Transverse colon (tissue), 4 donors: ENCODE data around the gene PAX5. TPM values are rescaled to one million over a fixed set of nuclear protein-coding genes. Genes with fewer than 3 reads are reported as not detected.
A peak's percentile ranks its signal among the peaks of the same experiment; 100 is the strongest.

ENCODE experiments used
- DNase-seq: peaks from one replicate; pipeline ENCODE4 v3.0.0-alpha.2; 2019
- H3K27ac ChIP-seq, 4 donors: fragments of 200-600 bp; sonication (generic); 2 replicates each; pipeline ENCODE4 v1.5.1; 2016 to 2018; ENCODE audit warnings: inconsistent platforms in 4 of 4
- H3K27me3 ChIP-seq: fragments of 200-600 bp; sonication (generic); 2 replicates; pipeline ENCODE4 v1.5.1; 2017; ENCODE audit warnings: inconsistent platforms
- H3K36me3 ChIP-seq, 4 donors: fragments of 200-600 bp; sonication (generic); 2 replicates each; pipeline ENCODE4 v1.5.1; 2017 to 2019; ENCODE audit warnings: inconsistent platforms in 4 of 4
- H3K4me1 ChIP-seq, 4 donors: fragments of 200-600 bp; sonication (generic); 2 replicates each; pipeline ENCODE4 v1.5.1; 2017 to 2020; ENCODE audit warnings: inconsistent platforms in 4 of 4
- H3K4me3 ChIP-seq, 4 donors: fragments of 200-600 bp; sonication (generic); 1 replicate in 1 of 4; 2 replicates in 3 of 4; pipeline versions ENCODE4 v1.5.1 to v1.6.1; 2017 to 2019; ENCODE audit warnings: inconsistent platforms in 4 of 4
- H3K9me3 ChIP-seq, 2 donors: fragments of 200-600 bp; sonication (generic); 2 replicates each; pipeline ENCODE4 v1.5.1; 2017 to 2019; ENCODE audit warnings: inconsistent platforms in 2 of 2
- EP300 ChIP-seq: sonication (generic); formaldehyde crosslinking; IDR thresholded peaks from one replicate; pipeline ENCODE4 v1.6.1; 2017; ENCODE audit warnings: antibody characterized with exemption, low read depth
- POLR2A ChIP-seq: fragments of 450-650 bp; IDR thresholded peaks from one replicate; pipeline ENCODE4 v1.6.1; 2016; ENCODE audit warnings: antibody characterized with exemption, mild to moderate bottlenecking, moderate library complexity
- POLR2AphosphoS5 ChIP-seq, 3 donors: sonication (generic); formaldehyde crosslinking; IDR thresholded peaks; one replicate each; pipeline ENCODE4 v1.6.1; 2016; ENCODE audit warnings: antibody characterized with exemption in 3 of 3
- WGBS, 2 donors: methylation state at CpG; one replicate each; pipeline ENCODE4 v1.1.5; 2018; ENCODE audit warnings: low coverage in 1 of 2; 5-methylcytosine and 5-hydroxymethylcytosine counted together
- in situ Hi-C, 4 donors: fragments of 200-750 bp; cut with MboI; loops; one replicate each; pipeline versions ENCODE4 v1.15.0 to v1.15.1; 2017; ENCODE audit warnings: low sequenced_read_pairs in 3 of 4, low pct_ligation_motif_present in 1 of 4, low pct_unique_long_range_greater_than_20kb in 1 of 4
- intact Hi-C: fragments of 100-400 bp; cut with DNase I; formaldehyde crosslinking; loops from one replicate; pipeline ENCODE4 v1.15.1; 2023; ENCODE audit warnings: low total_unique reads
- total RNA-seq, 4 donors: library from RNA; depleted of rRNA; stranded (reverse); fragments of >200 nt; gene quantifications; one replicate each; pipeline ENCODE4 v1.1.0, GENCODE V29; 2016
- TF ChIP-seq, protein P1 (sequence below), 5 experiments: fragments of 200-600 bp in 3 of 5; fragments of 450-650 bp in 2 of 5; sonication (generic) in 3 of 5; IDR thresholded peaks; 1 replicate in 2 of 5; 2 replicates in 3 of 5; pipeline ENCODE4 v1.5.1; 2016 to 2017; ENCODE audit warnings: antibody characterized with exemption in 5 of 5, inconsistent platforms in 3 of 5, mild to moderate bottlenecking in 2 of 5, moderate library complexity in 1 of 5

Gene PAX5
- total RNA-seq, 4 donors from 2014 or later: 2.4 to 3.7 TPM; not detected in 2

DNA sequence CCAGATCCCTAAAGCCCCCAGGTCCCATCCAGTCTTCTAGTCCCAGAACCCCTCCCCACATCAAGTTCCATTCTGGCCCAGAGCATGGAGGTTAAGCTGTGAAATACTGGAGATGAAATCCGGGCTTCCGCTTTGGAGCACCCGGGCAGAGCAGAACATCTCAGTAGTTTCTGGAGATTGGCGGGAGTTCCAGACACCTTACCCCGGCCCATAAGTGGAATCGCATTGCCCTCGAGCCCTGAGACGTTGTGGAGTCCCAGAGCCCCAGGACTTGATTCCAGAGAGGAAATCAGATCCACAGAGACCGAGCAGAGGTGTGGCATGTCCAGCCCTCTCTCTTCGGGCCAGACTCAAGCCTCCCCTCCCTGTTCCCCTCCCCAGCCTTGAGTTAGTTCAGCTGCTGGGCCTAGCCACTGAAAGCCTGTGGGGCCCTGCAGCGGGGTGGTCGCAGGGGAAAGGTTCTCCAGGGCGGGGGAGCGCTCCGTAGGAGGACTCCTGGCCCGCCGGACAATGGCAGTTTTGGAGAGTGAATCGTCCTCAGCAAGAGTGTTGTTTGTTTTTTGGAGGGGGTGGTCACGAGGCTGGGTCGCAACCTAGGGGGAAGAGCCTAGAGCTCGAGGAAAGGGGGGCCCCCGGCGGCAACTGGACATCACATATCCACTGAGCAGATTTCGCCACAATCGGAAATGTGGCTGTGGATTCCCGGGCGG lies 1.0 kb upstream of the PAX5 start:
- H3K4me3 ChIP-seq: peak overlapping the region in 1 of 4 donors; percentile 38
- in situ Hi-C loops: no loop called here
- no peaks in the 10 kb centered on the region for H3K36me3 ChIP-seq
- H3K27me3 ChIP-seq: peaks cover 100% of the 10 kb centered on the region
- H3K27ac ChIP-seq: peak overlapping the region in 2 of 4 donors; percentile 12 to 23
- peaks cover 16 to 48% (median 38%) of the 10 kb centered on the region in 4 donors for H3K4me1 ChIP-seq
- no peak for DNase-seq
- WGBS, 2 donors: 9% methylated on average over 27 of the region's 27 CpGs; no CpG with 5 or more reads in 1 of the 2 donors
- no peaks in the 10 kb centered on the region for H3K9me3 ChIP-seq
- intact Hi-C loops: no loop called here
- TF ChIP-seq EP300: no peak
- TF ChIP-seq POLR2AphosphoS5 (IDR thresholded peaks at IDR 0.05): no peak
- TF ChIP-seq POLR2A: no peak

DNA sequence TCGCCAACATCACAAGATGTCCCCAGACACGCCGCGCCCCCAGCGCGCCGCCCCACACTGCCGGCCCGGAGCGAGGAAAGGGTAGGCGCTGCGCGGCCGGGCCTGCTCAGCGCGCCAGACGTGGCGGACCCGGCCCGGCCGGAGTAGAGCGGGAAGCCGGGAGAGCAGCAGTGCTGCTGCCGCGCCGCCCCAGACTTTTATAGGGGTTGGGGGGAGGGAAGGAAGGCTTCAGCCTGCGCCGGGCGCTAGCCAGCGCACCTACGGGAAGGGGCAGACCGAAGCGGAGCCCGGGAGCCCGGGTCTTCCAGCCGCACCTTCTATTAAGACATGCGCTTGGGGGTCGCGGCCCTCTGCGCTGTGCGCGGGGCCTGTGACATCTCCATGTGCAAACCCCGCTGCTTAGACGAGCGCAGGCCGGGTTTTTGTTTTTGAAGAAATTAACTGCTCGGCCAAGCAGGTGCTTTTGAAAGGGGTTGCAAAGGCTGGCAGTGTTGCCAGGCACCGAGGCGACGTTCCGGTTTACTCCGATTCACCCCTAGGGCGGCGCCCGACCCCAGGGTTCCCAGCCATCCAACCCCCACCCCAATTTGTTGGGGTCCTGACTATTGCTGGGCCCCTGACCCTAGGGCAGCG lies 353 bp upstream of the PAX5 start:
- DNase-seq: peak; percentile 39
- Histone ChIP-seq H3K4me1 (peaks cover 16 to 55% (median 41%) of the 10 kb centered on the region in 4 donors), H3K27me3 (peaks cover 100% of the 10 kb centered on the region), H3K36me3 (no peaks in the 10 kb centered on the region), H3K27ac (peak overlapping the region in 1 of 4 donors; percentile 23), H3K9me3 (no peaks in the 10 kb centered on the region), H3K4me3 (peak overlapping the region in 3 of 4 donors; percentile 5 to 38 (median 7))
- intact Hi-C loops (no loop called here), in situ Hi-C loops (no loop called here)
- peak in 1 of 3 donors; percentile 44 for TF ChIP-seq POLR2AphosphoS5 (IDR thresholded peaks at IDR 0.05)
- TF ChIP-seq POLR2A: no peak
- WGBS, 2 donors: 0 to 3% methylated on average over 20 to 31 of the region's 56 CpGs

DNA sequence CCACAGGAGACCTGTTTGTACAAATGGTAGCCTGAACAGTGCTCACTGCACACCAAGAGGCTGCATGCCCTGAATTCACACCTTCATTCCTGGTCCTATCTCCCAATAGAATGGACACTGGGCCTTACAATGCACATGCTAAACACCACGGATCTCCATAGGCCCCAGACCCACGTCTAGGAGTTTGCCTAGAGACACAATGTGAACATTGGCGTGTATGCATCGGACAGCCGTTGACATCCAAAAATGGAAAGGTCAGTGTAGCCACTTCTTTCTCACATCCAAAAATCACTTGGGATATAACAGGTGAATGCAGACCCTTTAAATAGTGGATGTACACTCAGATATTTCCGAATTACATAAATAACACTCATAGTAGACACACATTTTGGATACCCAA lies 927 bp downstream of the PAX5 start:
- no peak overlapping the region for H3K27ac ChIP-seq
- DNase-seq: no peak
- H3K36me3 ChIP-seq: no peaks in the 10 kb centered on the region
- 45% methylated on average over 6 of the region's 6 CpGs; no CpG with 5 or more reads in 1 of the 2 donors for WGBS, 2 donors
- no peak overlapping the region for H3K4me3 ChIP-seq
- H3K9me3 ChIP-seq: no peaks in the 10 kb centered on the region
- in situ Hi-C loops (no loop called here), intact Hi-C loops (no loop called here)
- peaks cover 100% of the 10 kb centered on the region for H3K27me3 ChIP-seq
- TF ChIP-seq, protein P1, sequence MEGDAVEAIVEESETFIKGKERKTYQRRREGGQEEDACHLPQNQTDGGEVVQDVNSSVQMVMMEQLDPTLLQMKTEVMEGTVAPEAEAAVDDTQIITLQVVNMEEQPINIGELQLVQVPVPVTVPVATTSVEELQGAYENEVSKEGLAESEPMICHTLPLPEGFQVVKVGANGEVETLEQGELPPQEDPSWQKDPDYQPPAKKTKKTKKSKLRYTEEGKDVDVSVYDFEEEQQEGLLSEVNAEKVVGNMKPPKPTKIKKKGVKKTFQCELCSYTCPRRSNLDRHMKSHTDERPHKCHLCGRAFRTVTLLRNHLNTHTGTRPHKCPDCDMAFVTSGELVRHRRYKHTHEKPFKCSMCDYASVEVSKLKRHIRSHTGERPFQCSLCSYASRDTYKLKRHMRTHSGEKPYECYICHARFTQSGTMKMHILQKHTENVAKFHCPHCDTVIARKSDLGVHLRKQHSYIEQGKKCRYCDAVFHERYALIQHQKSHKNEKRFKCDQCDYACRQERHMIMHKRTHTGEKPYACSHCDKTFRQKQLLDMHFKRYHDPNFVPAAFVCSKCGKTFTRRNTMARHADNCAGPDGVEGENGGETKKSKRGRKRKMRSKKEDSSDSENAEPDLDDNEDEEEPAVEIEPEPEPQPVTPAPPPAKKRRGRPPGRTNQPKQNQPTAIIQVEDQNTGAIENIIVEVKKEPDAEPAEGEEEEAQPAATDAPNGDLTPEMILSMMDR (IDR thresholded peaks at IDR 0.05): no peak
- no peak for TF ChIP-seq EP300
- no peak for TF ChIP-seq POLR2AphosphoS5 (IDR thresholded peaks at IDR 0.05)
- no peak for TF ChIP-seq POLR2A
- peaks cover 16 to 57% (median 42%) of the 10 kb centered on the region in 4 donors for H3K4me1 ChIP-seq

DNA sequence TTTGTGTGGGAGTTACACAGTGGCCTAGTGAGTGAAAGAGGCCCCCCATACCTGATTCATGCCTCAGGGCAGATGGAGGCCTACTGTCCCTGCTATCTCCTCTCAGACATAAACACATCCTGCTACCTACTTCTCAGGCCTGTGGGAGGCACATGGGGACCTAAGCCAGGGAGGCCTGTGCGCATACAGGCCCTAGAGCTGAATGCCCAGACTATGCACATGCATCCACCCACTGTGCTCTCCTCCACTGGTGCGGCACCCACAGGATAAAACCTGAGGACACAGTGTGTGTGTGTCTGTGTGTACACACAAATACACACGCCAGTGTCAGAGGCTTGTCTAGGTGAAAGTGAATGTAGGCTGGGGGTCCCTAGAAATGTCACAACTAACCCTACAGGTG lies 1.4 kb downstream of the PAX5 start:
- 61% methylated on average over 2 of the region's 3 CpGs; no CpG with 5 or more reads in 1 of the 2 donors for WGBS, 2 donors
- H3K27me3 ChIP-seq: peaks cover 100% of the 10 kb centered on the region
- peaks cover 11 to 57% (median 41%) of the 10 kb centered on the region in 4 donors for H3K4me1 ChIP-seq
- H3K9me3 ChIP-seq: no peaks in the 10 kb centered on the region
- TF ChIP-seq EP300: no peak
- no peak for TF ChIP-seq POLR2A
- no peak for TF ChIP-seq POLR2AphosphoS5 (IDR thresholded peaks at IDR 0.05)
- TF ChIP-seq, protein P1 (IDR thresholded peaks at IDR 0.05): no peak
- no peak for DNase-seq
- in situ Hi-C loops (no loop called here), intact Hi-C loops (no loop called here)
- H3K36me3 ChIP-seq: no peaks in the 10 kb centered on the region
- H3K4me3 ChIP-seq: no peak overlapping the region
- H3K27ac ChIP-seq: no peak overlapping the region

DNA sequence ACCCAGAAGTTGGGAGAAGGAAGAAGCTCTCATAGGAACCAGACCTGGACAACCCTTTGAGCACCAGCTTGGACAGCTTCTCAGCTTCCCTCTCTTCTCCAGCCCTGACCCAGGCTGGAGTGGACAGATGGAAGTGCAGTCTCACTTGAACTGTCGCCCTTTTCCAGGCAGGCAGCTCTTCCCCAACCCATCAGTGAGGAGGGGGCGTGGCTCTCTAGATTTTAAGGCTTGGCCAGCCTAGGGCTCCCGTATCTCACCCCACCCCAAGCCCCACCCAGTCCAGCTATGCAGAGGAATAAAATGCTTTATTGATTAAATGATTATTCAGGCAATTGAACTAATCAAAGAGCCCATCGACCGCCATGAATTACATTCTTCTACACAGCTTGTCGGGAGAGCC lies 2.2 kb downstream of the PAX5 start:
- Histone ChIP-seq H3K4me3 (no peak overlapping the region), H3K4me1 (peaks cover 14 to 57% (median 42%) of the 10 kb centered on the region in 4 donors), H3K27me3 (peaks cover 100% of the 10 kb centered on the region), H3K27ac (no peak overlapping the region), H3K9me3 (no peaks in the 10 kb centered on the region), H3K36me3 (no peaks in the 10 kb centered on the region)
- intact Hi-C loops (no loop called here), in situ Hi-C loops (no loop called here)
- no peak for DNase-seq
- TF ChIP-seq POLR2AphosphoS5 (IDR thresholded peaks at IDR 0.05) (no peak), EP300 (no peak), POLR2A (no peak)
- TF ChIP-seq, protein P1 (IDR thresholded peaks at IDR 0.05): no peak
- WGBS, 2 donors: 23 to 40% methylated on average over 1 to 6 of the region's 6 CpGs
